Adipocyte (in vitro differentiated cells): ENCODE results near the gene CFAP70.

ENCODE experiments used
- DNase-seq: peaks from one replicate; pipeline ENCODE4 v3.0.0-alpha.2; 2015; ENCODE audit warnings: low read depth
- H3K27me3 ChIP-seq: replicated peaks from 2 replicates; pipeline ENCODE4 v1.7.0; 2013; ENCODE audit warnings: mild to moderate bottlenecking, low read length, moderate library complexity; ENCODE audit not compliant: control insufficient read depth, insufficient read depth
- H3K36me3 ChIP-seq: 2 replicates; pipeline ENCODE4 v1.7.0; 2013; ENCODE audit warnings: low read length, mild to moderate bottlenecking, moderate library complexity; ENCODE audit not compliant: control insufficient read depth, insufficient read depth, severe bottlenecking
- H3K4me1 ChIP-seq: 2 replicates; pipeline ENCODE4 v1.7.0; 2013; ENCODE audit warnings: mild to moderate bottlenecking, low read length, moderate library complexity; ENCODE audit not compliant: control insufficient read depth, insufficient read depth
- H3K4me3 ChIP-seq: 2 replicates; pipeline ENCODE4 v1.7.0; 2013; ENCODE audit warnings: mild to moderate bottlenecking, low read length, moderate library complexity
- H3K9ac ChIP-seq: 2 replicates; pipeline ENCODE4 v1.7.0; 2013; ENCODE audit warnings: mild to moderate bottlenecking, low read length, moderate library complexity
- H3K9me3 ChIP-seq: 2 replicates; pipeline ENCODE4 v1.7.0; 2013; ENCODE audit warnings: mild to moderate bottlenecking, low read length, moderate library complexity; ENCODE audit not compliant: control insufficient read depth

CFAP70 gene

DNA sequence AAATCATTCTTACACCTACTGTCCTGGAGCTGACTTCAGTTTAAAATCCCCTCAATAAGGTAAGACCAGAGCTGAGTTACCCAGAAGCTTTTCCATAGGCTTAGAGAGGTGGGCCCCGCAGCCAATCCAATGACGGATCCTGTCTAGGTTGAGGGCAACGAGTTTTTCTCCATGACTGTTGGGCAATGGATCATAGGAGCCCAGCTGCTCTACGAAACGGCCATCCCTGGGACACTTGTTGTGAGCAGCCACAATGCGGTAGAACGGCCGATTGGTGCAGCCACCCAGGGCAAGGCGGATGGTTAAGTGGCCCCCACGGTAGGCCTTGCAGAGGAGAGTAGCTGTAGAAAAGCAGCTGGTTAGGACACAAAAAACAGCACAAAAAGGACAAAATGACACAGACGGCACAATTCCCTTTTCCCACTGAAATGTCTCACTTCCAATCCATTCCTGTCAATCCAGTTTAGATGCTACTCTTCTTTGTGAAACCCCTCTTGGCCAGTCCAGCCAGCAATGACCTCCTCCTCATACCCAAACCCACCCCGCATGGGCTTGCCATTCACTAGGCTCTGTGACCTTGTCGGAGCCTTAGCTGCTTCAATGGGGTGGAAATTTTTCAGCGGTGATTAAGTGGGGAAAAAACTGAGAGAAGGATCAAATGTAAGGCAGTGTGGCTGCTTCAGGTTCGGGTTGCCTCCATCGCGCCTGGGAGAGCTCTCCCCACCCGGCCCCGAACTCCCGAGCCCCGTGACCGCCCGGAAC is 106.8 kb downstream of the CFAP70 start:
- H3K36me3 ChIP-seq = peaks cover 23% of the 10 kb centered on the region
- H3K9me3 ChIP-seq = no peaks in the 10 kb centered on the region
- H3K4me3 ChIP-seq = peak overlapping the region; percentile 95
- no peaks in the 10 kb centered on the region for H3K27me3 ChIP-seq
- peak overlapping the region; percentile 95 for H3K9ac ChIP-seq
- H3K4me1 ChIP-seq = peaks cover 29% of the 10 kb centered on the region
- peak; percentile 16 for DNase-seq

DNA sequence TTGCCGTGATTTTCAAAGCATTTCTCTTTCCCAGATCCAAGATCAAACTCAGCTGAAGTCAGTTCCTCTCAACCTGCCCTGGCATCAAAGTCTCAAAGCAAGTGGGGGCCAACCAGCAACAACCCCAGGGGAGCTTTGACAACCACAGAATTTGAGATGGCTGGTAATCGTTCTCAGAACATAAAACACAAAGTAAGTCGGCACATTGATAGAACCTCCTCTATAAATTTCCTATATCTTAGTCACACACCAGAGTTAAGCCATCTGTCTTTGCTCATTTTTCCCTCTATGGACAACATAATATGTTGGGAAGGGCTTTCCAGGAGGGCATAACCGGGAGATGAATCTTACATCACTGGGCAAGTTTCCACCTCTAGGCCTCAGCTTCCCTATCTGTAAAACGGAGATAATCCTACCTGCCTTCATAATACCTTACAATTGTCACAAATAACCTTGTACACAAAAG is 110.4 kb downstream of the CFAP70 start:
- H3K9ac ChIP-seq = no peak overlapping the region
- no peaks in the 10 kb centered on the region for H3K27me3 ChIP-seq
- no peaks in the 10 kb centered on the region for H3K9me3 ChIP-seq
- H3K36me3 ChIP-seq = peaks cover 31% of the 10 kb centered on the region
- DNase-seq = no peak
- H3K4me3 ChIP-seq = no peak overlapping the region
- peaks cover 40% of the 10 kb centered on the region for H3K4me1 ChIP-seq

DNA sequence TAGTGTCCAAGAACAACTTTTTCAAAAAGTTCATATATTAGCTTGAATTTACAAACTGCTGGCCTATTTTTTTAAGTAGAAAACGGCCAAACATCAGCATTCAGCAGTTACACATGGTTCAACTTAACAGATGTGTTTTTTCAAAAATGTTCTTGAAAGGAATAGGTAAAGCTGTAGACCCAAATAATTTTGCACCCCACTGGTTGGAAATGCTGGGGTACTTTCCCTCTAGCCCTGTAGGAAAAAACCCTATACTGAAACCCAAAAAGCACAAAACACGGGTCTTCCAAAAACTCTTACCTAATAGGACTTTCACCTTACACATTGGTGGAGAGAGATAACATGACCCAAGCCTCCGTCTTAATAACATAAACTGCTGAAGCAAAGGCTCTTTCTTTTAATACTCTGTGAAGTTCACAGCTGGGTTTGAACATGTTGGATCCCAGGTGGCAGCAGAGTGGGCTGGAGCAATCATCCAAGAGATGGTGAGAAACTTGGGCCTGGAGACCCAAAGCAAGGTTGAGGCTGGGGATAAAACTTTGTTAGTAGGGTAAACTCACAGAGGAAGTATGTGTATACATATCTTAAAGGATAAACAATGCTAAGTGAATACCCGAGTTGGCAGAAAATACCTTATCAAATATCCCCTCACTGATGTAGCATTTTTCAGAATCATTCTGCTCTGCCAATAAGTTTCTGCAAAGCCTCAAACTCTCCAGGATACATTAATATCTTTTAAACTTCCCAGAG is 111.0 kb downstream of the CFAP70 start:
- H3K9ac ChIP-seq = peak overlapping the region; percentile 88
- H3K36me3 ChIP-seq = peaks cover 37% of the 10 kb centered on the region
- no peaks in the 10 kb centered on the region for H3K27me3 ChIP-seq
- H3K9me3 ChIP-seq = no peaks in the 10 kb centered on the region
- peak overlapping the region; percentile 88 for H3K4me3 ChIP-seq
- DNase-seq = no peak
- peaks cover 37% of the 10 kb centered on the region for H3K4me1 ChIP-seq

DNA sequence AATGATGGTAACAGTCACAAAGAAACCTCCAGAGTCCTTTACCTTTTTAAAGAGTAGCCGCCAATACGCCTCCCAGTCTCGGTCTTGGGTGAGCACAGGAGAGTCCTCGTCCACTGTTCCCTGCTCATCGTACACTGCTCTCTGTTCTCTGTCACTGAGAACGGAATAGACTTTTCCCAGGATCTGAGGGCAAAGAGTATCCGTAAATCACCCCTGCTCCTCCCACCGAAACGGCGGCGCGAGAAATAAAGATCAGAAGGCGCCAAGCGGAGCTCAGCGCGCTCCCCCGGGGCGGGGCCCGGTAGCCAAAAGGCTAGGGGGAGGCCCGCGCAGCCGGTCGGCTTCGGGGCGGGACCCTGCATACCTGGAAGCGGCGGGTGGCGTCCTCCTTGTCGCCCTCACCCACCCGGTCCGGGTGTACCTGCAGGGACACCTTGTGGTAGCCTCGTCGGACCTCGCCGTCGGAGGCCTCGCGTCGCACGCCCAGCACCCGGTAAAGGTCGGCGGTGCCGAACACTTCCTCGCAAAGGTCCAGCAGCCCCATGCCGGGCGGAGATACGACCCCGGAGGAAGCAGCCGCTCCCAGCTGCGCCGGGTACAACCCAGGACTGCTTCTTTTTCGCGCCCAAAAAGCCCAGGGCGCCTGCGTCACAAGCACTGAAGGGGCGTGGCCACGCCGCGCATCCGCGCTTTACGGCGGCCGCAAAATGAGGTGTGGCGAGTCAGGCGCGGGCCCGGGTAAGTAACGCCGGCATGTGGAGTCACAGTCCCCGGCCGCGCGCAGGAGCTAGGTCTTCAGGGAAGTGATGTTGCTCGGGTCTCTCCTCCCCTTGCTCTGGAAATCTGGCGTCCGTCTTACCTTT is 111.8 kb downstream of the CFAP70 start, which contains the start of gene DNAJC9:
DNAJC9 (minus strand) TSS at position 610 of the 863 bp plus-strand sequence; CDS start at position 544, 66 bp downstream.
- H3K36me3 ChIP-seq = peaks cover 45% of the 10 kb centered on the region
- H3K4me1 ChIP-seq = peaks cover 37% of the 10 kb centered on the region
- no peaks in the 10 kb centered on the region for H3K27me3 ChIP-seq
- peak within 1 kb of the TSS; percentile 88 for H3K9ac ChIP-seq
- DNase-seq = peak; percentile 97
- H3K4me3 ChIP-seq = peak within 1 kb of the TSS; percentile 88
- no peaks in the 10 kb centered on the region for H3K9me3 ChIP-seq

DNA sequence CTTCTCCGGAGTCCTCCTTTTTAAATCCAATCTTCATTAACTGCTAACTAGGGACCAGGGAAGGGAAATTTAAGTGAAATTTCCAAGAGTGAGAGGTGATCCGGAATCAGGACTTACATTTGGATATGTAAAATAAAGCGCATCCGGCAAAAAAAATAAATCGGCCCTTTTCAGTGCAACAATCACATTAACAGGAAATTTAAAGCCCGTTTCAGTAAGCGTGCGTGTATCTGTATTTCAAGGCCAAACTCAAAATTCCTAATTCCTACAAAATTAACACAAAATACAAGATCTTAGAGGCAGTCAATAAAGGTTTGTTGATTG is 112.4 kb downstream of the CFAP70 start:
- peak overlapping the region; percentile 88 for H3K9ac ChIP-seq
- peaks cover 51% of the 10 kb centered on the region for H3K36me3 ChIP-seq
- peak; percentile 38 for DNase-seq
- H3K4me3 ChIP-seq = peak overlapping the region; percentile 88
- peaks cover 33% of the 10 kb centered on the region for H3K4me1 ChIP-seq
- H3K9me3 ChIP-seq = no peaks in the 10 kb centered on the region
- no peaks in the 10 kb centered on the region for H3K27me3 ChIP-seq

DNA sequence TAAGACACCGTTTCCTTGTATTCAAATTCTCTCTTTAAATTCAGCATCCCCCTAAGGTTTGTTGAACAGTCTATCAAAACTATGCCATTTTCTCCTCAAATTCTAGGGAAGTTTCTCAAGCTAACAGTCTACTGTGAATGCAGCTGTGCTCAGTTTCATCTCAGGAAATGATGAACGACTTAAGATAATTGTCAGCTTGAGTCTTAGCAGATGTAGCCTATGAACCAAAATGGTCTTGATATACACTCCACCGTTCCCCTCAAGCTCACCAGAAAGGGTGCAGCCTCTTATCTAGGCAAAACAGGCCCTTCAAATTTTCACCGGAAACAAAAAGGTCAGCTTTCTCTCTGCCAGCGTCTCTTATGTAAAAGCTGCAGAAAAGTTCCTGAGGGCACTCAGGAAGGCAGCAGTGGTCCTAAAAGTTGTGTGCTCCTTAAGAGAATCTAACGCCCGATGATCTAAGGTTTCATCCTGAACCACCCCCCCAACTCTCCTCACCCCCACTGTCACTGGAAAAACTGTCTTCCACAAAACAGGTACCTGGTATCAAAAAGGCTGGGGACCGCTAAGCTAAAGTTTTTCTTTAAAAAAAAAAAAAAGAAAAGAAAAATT is 113.7 kb downstream of the CFAP70 start:
- H3K27me3 ChIP-seq = no peaks in the 10 kb centered on the region
- H3K4me3 ChIP-seq = peak overlapping the region; percentile 88
- H3K9me3 ChIP-seq = no peaks in the 10 kb centered on the region
- H3K36me3 ChIP-seq = peaks cover 55% of the 10 kb centered on the region
- no peak for DNase-seq
- peak overlapping the region; percentile 88 for H3K9ac ChIP-seq
- H3K4me1 ChIP-seq = peaks cover 23% of the 10 kb centered on the region

DNA sequence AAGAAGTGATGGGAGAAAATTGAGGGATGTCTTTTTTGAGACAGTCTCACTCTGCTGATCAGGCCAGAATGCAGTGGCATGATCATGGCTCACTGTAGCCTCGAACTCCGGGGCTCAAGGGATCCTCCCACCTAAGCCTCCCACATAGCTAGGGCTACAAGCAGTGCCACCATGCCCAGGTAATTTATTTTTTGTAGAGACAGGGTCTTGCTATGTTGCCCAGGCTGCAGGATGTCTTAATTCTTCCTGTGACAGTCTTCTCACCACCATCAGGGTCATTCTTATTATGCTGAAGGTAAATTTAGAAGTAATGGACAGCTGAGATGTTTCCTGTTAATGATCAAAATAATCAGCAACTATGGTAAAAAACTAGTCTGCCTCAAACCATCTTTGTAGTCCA is 118.8 kb downstream of the CFAP70 start:
- Histone ChIP-seq H3K4me3 (no peak overlapping the region), H3K9ac (no peak overlapping the region), H3K4me1 (peaks cover 7% of the 10 kb centered on the region), H3K9me3 (no peaks in the 10 kb centered on the region), H3K27me3 (no peaks in the 10 kb centered on the region), H3K36me3 (peaks cover 62% of the 10 kb centered on the region)
- no peak for DNase-seq

DNA sequence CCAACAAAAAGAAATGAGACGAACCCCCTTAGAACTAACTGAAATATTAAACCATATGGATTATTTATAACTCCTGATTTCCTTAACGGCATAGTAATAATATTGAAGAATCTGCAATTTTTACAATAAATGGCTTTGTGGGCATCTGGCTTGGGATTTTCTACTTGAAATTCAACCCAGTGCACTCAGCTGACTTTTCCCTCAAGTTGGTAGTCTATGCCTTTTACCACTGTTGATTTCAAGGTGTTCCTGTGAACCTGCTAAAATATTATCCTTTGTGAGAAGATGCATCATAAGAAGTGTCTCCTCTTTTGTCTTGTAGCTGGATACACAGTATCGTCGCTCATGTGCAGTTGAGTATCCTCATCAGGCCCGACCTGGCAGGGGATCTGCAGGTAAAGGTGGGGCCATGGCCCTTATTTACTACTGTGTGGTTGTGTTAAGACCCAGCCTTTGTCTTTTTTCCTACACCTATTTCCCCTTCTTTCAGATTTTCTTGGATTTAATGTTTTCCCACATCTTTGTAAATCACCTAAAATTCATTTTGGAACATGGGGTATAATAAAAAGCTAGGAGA is 119.6 kb downstream of the CFAP70 start:
- H3K9me3 ChIP-seq = no peaks in the 10 kb centered on the region
- no peaks in the 10 kb centered on the region for H3K4me1 ChIP-seq
- H3K9ac ChIP-seq = no peak overlapping the region
- peaks cover 70% of the 10 kb centered on the region for H3K36me3 ChIP-seq
- H3K27me3 ChIP-seq = no peaks in the 10 kb centered on the region
- no peak overlapping the region for H3K4me3 ChIP-seq
- DNase-seq = no peak

DNA sequence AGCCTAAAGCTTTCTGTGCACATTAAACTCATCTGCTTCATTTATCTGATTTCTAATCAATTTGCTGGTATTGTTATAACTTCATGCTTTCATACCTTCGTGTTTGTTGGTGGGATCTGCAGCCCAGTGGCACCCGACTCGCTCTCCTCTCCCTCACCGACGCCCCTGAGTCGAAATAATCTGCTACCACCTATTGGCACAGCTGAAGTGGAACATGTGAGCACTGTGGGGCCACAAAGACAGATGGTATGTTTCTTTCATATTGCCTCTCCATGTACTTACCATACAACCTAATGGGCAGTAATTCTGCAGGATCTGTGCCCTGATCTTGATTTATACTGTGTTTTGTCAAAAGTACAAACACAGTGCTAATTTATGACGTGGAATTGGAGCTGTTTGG is 124.0 kb downstream of the CFAP70 start:
- H3K4me1 ChIP-seq = no peaks in the 10 kb centered on the region
- no peak overlapping the region for H3K9ac ChIP-seq
- no peak overlapping the region for H3K4me3 ChIP-seq
- no peaks in the 10 kb centered on the region for H3K27me3 ChIP-seq
- DNase-seq = no peak
- H3K36me3 ChIP-seq = peaks cover 41% of the 10 kb centered on the region
- no peaks in the 10 kb centered on the region for H3K9me3 ChIP-seq

DNA sequence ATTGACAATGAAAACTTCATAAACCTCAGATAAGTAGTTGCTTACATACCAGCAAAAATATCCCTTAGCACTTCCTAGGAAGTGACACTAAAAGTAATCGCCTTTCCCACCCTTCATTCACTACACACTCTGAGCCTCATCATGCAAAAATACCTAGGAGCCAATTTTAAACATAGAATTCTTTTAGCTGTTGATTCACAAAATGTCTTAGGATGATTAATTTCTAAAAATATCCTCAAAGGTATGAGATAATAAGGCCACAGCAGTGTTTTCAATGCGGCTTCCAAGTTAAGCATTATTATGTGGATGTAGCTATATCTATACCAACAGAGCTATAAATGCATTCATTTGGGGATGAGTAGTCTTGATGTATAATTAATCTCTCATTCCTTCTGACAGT is 124.8 kb downstream of the CFAP70 start:
- Histone ChIP-seq H3K27me3 (no peaks in the 10 kb centered on the region), H3K4me1 (no peaks in the 10 kb centered on the region), H3K4me3 (no peak overlapping the region), H3K9ac (no peak overlapping the region), H3K9me3 (no peaks in the 10 kb centered on the region), H3K36me3 (peaks cover 32% of the 10 kb centered on the region)
- no peak for DNase-seq
